Superior temporal gyrus (tissue), 1 donor: ENCODE data around the gene BLMH.
"Not testable (repeated sequence)": the region's sequence is repeated elsewhere in the genome, so short reads cannot be mapped to it uniquely, and the experiment has no call there.

Experiments
- DNase-seq: peaks from one replicate; pipeline ENCODE4 v3.0.0-alpha.2; 2016; ENCODE audit errors: extremely low spot score

The BLMH gene

DNA sequence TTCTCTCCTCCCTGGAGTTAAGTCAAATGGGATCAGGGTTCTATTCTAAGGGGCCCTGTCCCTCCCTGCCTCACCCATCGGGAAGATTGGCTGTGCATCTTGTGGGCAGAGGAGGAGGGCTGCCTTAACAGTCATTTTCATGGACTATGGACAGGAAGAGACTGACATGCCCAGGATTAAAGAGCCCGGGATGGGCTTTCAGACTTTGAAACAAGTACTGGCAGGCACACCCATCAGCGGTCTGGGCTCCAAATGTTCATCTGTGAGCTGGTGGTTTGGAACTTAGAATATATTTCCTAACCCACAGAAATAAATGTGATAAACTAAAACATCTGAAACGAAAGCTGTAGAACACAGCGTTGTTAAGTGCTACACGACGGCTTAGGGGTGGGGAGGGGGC lies 62.7 kb downstream of the BLMH start:
- DNase-seq = no peak

DNA sequence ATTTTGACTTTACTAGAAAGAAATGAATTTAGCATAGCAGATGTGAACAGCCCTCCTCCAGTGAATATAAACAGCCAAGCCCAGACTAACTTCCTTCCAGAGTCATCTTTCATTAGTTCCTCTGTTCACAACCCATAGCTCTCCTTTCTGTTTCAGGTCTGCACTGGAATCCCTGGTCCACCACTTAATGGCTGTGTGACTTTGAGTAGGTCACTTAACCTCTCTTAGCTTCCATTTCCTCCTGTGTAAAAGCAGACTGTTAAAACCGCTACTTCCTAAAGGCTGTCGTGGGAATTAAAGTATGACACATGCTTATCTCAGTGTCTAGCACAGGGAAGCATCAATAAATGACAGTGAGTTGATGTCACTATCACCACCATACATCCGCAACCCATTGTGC lies 63.7 kb downstream of the BLMH start:
- DNase-seq = no peak

DNA sequence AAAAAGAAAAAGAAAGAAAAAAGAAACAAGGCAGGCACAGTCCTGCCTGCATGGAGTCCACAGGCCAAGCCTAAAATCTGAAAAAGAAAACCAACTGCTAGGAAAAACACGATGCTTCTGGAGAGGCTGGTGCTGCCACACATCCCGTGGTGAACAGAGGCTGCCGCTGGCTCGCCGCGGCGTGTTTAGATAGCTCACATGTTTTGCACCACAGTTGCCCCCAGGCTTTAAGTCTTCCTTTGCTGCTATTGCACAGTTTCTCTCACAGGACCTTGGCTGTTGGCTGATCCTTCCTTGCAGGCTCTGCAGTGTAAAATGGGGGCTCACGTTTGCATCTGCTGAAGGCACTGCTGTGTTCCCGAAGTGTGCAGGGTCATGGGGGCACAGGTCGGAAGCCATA lies 64.9 kb downstream of the BLMH start:
- DNase-seq = no peak

DNA sequence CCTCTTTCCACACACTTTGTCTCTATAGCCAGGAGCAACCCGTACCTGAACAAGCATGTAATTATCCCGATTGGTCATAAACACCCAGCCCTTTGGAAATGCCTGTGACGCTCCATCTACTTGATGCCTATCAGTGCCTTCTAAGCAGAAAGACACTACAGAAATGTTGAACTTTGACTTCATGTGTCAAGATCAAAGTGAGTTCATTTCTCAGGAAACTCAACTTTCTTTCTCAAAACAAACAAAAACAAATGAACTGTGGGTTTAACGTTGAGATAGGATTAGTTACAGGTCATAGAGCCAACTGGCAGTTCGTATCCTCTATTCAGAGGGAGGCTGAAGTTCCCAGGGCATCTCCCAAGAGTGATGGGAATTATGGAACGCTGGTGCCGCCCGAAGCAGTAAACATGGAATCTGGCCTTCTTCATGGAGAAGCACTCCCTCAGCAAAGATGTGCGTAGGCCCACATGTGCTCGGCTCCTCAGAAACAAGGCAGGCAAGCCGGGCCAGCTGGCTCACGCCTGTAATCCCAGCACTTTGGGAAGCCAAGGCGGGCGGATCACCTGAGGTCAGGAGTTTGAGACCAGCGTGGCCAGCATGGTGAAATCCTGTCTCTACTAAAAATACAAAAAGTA lies 65.7 kb downstream of the BLMH start:
- no peak for DNase-seq

DNA sequence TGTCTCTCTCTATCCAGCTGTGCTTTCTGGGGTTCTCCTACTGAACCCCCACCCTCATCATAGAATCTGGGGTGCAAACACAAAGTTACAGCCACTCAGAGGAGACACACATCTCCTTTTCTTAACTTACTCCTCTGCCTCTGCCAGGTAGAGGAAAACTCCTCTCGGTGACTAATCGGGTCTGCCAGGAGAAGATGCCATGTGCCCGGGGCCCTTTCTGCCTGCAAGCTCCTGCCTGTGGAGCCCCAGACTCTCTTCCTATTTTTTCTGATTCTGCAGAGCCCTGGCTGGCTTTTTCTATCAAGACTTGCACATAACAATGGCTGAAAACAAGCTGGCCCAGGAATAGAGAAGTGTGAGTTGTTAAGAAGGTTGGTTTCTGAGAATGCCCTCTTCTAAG lies 66.6 kb downstream of the BLMH start:
- no peak for DNase-seq

- no peak for DNase-seq
Observed at GRCh38 chr17:30224419-30224960, 67.3 kb downstream of the BLMH start.

DNA sequence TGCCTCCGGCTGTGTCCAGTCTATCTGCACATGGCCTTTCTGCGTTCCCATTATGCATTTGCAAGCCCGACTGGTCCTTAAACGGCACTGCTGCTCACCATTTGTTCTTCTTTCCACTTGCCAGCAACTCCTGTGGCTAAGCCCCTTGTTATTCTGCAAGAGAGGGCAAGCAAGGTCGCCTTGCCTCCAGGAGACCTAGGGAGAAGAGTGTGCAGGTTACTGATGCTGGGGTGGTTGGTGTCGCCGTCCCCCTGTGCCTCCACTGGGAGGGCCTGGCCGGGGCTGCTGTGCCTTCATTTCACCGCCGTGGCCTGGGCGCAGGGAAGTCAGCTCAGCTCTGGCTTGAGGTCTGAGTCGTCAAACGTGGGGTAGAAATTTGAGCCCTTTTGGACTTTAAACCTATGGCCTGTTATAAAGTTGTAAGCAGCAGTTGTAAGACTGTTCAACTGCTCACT lies 69.0 kb downstream of the BLMH start:
- DNase-seq = no peak

DNA sequence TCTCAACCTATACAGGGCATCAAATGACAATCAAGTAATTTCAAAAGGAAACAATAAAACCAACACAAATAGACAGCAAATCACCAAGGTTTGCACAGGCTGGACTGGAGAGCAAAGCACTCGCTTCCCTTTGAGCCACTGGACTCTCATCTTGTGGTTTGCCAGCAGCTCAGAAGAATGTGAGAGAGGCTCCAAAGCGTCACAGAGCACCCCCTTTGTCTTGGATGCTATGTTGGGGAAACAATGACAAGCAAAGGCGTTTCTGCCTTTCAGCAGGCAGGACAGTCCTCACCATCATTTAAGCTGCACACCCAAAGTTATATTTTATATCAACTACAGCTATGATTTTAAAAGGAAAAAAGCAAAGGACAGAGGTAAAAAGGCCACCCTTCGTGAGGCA lies 69.5 kb downstream of the BLMH start:
- DNase-seq = no peak

DNA sequence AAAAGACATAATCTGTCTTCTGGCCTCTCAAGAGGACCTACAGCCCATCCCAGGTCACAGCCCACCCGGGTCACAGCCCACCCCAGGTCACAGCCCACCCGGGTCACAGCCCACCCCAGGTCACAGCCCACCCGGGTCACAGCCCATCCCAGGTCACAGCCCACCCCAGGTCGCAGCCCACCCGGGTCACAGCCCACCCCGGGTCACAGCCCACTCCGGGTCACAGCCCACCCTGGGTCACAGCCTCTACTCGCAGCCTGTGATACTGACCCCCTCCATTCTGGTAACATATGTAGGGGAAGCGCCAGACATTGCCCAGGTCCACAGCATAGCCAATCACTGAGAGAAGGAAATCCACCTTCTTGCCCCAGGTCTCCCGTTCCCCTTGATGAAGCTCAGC lies 70.4 kb downstream of the BLMH start:
- no peak for DNase-seq

- DNase-seq = no peak
Observed at GRCh38 chr17:30220414-30220813, 71.3 kb downstream of the BLMH start.

DNA sequence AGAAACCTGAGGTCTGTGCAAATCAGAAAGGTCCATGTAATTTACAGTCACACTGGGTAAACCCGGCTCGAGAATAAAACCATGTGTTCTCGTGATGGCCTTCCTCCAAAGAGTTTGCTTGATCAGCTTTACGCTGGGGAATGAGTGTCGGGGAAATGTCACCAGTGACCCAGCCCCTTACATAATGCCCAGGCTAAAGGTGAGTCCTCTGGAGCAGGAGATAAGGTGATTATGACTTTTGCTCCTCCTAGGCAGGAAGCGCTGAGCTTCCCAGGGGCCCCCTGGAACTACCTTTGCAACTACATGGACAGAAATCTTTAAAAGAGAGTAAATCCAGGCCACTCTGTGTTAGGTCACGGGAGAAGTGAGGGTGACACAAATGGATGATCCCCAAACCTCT lies 71.9 kb downstream of the BLMH start:
- DNase-seq = no peak

DNA sequence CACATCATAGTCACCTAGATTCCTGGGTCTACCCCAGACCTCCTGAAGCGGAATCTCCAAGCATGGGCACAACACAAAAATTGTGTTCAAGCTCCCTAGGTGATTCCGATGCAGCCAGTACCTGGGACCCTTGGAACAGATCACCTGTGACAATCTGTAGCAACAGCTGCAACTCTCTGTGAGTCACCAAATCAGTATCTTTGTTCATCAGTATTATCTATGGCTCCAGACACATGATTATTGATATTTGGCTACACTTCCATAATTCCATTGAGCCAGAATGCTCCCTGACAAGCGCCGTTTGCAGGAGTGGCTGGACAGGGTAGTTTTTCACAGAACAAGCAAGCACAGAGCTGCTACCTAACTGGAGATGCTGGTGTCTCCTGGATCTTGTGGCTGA lies 72.4 kb downstream of the BLMH start:
- no peak for DNase-seq

DNA sequence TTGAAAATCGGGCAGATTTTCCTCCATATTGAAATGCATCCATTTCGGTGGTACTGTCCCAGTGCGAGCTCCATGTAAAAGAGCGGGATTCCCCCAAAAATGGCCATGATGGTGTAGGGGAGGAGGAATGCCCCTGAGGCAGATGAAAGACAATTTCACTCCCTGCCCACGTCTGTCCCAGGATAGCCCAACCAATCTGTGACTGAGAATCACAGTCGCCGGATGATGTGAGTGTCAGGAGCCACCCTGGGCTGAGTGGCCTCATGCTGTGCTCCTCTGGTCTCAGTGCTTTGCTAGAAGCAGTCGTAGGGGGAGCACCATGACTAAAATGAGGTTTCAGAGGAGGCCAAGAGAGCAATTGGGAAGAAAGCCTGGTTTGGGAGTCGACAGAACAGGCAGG lies 72.9 kb downstream of the BLMH start:
- no peak for DNase-seq

DNA sequence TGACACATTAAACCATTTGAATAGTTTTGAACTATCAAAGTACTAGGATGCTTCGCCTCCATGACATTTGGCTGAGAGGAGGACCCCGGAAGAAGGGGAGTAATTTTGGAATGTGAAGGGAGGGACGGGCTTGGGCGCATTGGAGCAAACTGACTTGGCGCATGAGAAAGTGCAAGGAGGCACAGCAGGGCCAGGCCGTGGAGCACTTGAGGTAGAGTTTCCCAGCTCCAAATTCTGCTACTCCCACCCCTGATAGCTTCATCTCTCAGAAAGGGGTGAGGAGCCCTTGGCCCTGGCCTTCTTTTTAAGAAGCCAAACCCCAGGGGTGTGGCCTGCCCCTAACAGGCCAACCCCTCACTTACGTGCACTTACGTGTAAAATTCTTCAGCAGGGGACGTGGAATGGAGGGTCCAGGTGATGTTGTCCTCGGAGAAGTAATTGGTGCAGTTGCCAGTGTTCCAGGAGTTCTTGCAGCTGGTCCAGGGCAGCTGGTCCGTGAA lies 73.9 kb downstream of the BLMH start:
- no peak for DNase-seq

DNA sequence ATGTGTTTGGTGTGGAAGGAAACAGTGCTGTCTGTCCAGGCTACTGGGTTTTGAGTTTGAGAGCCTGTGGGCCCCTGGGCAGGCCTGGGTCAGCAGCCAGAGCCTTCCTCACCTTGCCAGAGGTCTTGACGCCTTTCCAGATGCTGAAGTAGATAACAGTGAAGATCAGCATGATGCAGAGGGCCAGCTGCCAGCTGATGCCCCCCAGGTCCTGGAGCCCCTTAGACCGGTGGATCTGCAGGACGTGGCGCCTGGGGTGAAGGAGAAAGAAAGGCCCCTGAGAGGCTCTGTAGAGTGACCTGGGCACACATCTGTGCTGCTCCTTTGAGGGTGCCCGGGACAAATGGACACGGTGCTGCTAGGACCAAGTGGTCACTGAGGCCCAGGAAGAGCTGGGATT lies 74.7 kb downstream of the BLMH start:
- DNase-seq = no peak

DNA sequence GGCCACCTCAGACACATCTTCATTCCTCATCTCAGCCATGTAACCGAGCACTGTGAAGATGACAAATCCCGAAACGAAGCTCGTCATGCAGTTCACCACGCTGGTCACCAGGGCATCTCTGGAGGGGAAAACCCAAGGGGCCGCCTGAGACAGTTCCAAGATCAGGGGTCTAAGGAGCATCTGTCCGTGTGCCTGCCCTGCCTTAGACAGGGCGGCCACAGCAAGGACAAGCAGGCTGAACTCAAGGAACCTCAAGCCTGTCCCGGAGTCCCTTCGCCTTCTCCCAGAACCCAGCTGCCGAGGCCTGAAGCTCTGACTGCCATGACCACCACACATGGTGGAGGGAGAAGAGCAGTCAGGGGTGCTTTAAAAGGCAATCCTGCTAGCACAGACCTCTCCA lies 79.0 kb downstream of the BLMH start:
- DNase-seq = no peak

GRCh38 chr17:30211371-30211770 lies 80.4 kb downstream of the BLMH start:
- no peak for DNase-seq

DNA sequence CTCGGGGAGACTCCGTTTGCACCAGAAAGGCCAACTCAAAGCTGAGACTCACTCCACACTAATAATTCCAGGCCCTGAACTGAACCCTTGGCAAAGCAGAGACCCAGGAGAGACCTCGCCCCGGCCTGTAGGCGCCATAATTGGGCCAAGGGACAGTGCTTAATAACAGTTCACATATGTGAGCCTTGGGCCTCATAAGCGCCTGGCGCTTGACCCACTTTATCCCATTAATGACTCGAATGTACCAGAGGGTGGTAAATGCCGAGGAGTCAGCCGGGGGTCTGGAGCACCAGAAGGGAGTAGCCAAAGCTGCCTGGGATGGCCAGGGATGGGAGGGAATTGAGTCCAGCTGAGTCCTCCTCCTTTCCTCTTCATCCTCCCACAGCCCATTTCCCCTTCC lies 80.8 kb downstream of the BLMH start:
- DNase-seq = no peak

DNA sequence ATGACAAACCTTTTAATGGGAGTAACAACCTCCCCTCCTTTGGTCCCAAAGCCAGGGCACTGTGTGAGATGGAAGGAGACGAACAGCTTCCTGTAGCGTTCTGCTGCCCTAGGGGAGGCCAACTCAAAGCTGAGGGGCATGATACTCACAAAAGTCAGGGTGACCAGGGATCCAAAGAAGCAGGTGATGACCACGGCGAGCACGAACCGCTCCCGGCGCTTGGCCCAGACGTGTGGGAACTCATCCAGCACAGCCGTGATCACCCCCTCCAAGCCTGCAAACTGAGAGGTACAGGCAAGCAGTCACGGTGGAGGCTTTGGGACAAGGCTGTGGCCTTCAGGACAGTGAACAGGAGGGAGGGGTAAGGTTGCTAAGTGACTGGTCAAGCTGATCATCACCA lies 81.4 kb downstream of the BLMH start:
- no peak for DNase-seq

- DNase-seq = no peak
Observed at GRCh38 chr17:30209930-30210329, 81.8 kb downstream of the BLMH start.

GRCh38 chr17:30208214-30208613 lies 83.5 kb downstream of the BLMH start:
- DNase-seq = no peak

DNA sequence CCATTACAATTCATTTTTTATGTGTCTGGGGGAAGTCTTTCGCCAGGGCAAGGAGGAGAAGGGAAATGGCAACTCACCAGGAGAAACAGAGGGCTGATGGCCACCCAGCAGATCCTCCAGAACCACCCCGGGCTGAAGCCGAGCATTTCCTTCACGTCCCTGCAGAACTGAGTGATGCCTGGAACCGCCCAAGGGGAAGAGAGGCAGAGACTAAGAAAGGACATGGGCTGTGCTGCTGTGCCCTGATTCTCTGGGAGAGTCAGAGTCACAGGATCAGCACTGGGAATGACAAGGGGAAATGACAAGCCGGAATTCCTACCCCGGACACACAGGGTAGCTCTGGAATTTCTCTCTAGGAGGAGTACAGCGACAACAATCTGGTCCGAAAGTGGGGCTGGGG lies 84.1 kb downstream of the BLMH start:
- DNase-seq = no peak

- no peak for DNase-seq
Observed at GRCh38 chr17:30203471-30203981, 88.2 kb downstream of the BLMH start.

GRCh38 chr17:30200656-30201055 lies 91.1 kb downstream of the BLMH start:
- DNase-seq = not testable (repeated sequence)
